ENCODE results near the gene ERC1.
A peak's percentile ranks its signal among the peaks of the same experiment; 100 is the strongest.
"Not testable (repeated sequence)": the region's sequence is repeated elsewhere in the genome, so short reads cannot be mapped to it uniquely, and the experiment has no call there.

The ERC1 gene

DNA sequence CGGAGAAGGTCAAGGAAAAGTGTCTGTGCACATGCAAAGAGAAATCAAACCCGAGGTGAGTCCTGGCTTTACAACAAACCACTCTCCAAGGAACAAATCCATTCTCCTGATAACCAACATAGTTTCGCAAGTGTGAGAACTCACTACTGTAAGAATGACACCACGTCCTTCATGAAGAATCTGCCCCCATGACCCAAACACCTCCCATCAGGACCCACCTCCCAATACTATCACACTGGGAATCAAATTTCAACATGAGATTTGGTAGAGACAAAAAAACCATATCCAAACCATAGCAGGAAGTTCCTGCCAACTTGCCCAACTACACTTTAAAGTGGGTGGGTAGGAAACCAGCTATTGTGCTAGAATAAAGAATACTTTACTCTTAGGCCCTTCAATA is 2.4 kb upstream of the ERC1 start:
- DNase-seq: no peak

DNA sequence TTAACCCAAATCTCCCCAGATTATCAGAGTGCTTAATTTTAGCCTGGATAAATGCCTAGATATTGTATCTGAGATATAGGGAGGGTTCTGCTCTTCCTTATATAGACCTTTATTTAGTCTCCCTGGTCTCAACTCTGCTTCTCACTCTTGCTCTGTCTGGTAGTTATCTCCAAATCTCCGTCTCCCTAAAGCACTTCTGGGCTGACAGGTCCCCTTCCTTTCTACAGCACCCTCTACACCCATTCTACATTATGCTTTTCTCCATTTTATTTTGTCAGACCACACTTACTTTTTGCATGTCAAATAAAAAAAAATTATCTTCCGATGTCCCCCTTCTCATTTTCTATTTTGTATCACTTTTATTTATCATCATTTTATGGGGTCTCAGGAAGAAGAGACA is 2.0 kb upstream of the ERC1 start:
- no peak for DNase-seq

DNA sequence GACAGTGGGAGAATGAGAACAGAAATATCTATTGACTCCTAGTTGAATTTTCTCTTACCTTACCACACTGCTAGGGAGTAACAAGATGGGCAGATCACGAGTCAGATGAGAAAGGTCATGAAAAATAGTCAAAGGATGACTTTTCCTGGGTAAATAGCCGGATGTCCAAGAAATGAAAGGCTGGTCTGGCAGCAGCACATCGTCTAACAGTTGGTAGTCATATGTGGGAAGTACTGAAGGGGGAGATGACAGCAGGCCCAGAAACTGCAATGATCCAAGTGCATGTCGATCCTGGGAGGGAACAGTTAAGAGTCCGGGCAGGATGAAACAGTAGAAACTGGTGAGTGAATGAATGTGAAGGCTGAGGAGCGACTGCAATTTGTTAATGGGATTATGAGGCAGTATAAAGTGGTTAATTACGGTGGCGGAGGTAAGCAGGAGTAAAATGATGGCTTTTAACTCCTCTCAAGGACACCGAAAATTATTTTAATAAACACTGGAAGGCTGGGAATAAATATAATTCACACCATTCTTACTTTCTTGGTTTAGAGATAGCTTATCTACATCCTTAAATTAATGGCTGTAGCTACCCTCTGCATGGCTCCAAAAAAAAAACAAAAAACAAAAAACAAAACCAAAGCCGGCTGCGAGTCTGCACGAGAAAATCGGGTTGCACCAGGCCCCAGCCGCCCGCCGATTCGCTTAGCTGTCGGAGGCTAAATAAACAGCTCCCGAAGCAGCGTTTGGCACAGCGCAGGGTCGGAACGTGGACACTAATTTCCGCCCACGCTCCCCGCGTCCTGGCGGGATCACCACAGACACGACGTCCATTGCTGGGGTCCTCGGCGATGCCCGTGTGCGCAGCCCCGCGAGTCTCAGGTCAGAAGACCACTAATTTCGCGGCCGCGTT is 1.0 kb upstream of the ERC1 start:
- peak; percentile 72 for DNase-seq

DNA sequence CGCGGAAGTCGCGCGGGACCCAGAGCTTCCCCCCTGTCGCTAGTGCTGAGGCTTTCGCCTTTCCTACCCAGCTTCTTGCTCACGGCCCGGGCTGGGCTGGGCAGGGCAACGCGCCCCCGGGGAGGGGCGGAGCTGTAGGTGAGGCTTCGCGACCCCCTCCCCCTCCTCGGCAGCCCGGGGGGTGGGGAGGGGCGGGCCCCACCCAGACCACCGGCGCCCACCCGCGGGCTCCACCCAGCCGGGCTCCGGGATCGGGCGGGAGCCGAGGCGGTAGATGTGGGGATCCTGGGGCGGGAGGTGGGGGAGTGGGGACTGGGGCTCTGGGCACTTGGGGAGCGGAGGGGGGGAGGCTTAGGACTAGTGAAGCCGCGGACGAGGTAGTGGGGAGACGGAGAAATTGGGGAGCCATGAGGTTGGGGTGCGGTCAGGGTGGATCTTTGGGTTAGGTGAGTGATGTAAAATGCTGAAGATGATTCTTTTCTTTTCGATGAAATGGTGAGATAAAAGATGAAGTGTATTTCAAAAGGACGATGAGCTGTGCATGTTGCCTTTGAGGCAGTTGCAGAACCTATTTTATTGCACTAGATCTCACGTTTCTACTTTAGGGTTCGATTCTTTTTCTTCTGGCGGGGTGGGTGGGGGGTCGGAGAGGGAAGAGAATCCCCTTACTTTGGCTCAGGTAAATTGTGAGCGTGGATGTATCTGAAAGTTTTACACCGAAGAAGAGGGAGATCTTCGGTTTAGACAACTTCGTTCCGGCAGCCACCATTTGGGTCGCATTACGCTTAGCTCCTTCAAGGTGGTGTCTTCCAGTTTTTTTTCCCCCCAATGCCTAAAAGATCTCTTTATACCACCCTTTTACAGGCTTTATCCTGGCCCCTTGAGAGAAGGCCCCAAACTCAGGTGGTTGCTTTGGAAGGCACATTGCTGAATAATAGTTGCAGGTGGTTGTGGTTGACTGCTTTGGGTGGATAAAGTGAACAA is 619 bp downstream of the ERC1 start:
- DNase-seq: no peak

DNA sequence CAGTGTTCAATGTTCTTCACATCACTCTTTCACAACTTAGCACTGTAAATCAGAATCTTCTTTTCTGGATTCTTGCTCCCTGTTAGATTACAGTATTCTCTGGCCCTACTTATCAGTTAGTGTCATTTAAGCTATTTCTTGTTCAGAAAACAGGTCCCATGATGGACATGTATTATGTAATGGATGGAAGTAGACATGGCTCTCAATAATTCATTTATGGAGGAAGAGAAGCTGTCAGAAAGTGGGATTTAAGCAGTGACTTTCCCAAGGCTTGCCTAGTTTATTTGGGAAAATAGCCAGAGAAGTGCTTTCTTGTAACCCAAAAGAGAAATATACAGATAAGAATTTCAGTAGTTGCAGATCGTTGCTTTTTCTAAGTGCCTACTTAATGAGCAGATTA is 1.6 kb downstream of the ERC1 start:
- no peak for DNase-seq

DNA sequence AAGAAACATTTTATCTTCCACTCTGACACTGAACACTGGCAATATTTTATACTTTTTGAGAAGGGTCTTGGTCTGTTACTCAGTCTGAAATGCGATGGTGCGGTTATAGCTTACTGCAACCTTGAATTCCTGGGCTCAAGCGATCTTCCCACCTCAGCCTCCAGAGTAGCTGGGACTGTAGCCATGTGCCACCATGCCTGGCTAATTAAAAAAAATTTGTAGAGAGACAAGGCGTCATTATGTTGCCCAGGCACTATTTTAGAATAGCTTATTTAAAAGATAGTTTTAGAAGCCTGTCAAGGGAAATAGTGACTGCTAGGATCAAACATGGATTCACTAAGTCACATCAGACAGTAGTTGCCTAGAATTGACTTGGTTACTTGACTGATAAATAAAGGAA is 5.9 kb downstream of the ERC1 start:
- no peak for DNase-seq

DNA sequence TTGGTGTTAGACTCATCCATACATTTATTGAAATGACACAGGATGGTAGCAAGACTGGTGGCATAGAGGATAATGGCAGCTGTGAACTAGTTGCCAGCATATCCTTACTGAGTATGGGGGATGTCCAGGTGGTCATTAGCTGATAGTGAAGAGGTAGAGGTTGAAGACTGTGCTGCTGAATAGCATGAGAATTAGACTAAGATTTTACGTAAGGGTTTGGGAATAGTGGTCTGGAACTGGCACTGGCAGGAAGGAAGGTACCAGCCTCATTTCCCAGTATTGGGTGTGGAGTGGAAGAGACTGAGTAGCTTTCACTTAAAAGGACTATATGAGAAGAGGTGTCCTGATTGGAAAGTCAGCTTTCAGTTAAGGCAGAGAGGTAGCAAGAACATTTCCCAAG is 6.5 kb downstream of the ERC1 start:
- DNase-seq: no peak

DNA sequence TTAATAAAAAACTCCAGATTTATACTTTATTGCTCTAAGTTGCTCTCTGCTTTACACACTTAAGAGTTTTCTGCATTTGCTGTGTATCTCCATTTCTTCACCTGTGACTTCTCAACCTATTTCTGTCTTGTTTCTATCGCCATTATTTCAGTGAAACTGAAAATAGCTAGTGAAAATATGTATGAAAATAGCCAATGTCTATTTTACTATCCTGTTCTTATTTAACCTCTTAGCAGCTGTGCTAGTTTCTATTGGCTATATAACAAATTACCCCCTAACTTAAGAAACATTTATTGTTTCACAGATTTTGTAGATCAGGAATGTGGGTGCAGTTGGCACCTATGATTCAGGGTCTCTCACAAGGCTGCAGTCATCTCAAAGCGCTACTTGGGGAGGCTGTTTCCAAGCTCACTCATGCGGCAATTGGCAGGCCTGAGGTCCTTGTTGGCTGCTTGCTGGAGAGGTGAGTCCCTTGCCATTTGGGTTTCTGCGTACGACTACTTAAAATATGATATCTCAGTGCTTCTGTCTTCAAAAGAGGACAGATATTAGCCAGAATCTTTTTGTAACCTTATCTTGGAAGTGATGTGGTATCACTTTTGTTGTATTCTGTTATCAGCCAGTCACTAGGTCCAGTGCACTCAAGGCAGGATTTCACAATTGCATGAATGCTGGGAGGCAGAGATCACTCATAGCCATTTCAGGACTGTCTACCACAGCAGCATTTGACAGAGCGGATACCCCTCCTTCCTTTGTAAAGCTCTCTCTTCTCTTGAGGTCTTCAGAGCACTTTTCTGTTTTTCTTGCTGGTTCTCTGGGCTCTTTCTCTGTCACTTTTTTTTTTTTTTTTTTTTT is 7.2 kb downstream of the ERC1 start:
- DNase-seq: no peak

DNA sequence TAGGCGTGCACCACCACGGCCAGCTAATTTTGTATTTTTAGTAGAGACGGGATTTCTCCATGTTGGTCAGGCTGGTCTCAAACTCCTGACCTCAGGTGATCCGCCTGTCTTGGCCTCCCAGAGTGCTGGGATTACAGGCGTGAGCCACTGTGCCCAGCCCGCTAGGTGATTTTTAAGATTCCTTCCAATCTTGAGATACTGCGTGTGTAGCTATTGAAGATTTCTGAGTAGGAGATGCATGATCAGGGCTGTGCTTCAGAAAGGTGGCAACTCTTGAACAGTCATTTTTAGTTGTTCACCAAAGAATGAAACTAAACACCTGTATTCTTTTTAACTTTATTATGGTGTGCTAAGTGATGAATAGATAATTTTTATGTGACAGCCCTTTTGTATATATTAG is 8.7 kb downstream of the ERC1 start:
- not testable (repeated sequence) for DNase-seq

DNA sequence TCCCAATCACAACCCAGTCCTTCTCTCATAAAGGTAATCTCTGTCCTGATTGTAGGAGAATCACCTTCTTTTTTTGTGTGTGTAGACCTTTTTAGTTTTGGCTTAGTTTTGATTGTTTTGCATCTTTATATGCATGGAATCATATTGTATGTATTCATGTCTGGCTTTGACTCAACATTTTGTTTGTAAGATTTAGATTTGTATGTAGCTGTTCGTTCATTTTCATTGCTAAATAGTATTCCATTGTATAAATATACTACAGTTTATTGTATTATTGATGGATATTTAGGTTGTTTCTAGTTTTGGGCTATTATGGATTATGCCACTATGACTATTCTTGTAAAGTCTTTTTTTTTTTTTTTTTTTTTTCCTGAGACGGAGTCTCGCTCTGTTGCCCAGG is 10.5 kb downstream of the ERC1 start:
- no peak for DNase-seq

DNA sequence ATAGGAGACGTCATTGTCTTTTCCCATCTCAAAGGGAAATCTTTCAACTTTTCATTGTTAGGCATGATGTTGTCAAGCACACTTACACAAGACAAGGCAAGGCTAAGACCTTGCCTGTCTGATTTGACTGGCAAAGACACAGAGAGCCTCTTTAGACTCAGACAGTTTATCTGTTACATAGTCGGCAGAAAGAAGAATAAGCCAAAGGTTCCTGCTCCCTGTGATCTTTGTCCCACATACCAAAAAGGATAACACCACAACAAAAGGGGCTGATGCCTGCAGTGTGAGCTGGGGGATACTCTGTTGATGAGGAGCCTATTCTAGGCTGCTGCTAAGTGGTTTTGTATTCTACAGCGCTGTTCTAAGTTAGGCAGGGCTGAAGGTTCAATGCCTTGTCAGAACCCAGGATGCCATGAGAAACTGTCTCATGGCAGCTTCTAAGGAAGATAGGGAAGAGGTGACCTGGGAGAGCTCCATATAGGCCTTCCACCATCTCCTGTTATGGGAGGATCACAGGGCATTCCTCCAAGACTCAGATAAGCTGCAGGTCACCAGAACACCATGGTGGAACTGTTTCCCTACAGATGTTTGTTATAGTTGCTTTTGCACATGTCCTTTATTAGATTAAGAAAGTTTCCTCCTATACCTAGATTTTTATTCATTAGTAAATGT is 12.7 kb downstream of the ERC1 start:
- DNase-seq: no peak

DNA sequence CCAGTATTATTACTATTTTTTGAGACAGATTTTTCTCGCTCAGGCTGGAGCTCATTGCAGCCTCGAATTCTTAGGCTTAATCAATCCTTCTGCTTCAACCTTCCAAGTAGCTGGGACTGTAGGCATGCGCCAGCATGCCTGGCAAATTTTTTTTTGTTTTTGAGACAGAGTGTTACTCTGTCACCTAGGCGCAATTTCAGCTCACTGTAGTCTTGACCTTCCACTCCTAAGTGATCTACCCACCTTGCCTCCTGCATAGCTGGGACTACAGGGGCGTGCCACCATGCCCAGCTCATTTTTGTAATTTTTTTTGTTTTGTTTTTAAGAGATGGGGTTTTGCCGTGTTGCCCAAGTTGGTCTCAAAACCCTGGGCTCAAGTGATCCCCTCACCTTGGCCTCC is 15.2 kb downstream of the ERC1 start:
- no peak for DNase-seq

DNA sequence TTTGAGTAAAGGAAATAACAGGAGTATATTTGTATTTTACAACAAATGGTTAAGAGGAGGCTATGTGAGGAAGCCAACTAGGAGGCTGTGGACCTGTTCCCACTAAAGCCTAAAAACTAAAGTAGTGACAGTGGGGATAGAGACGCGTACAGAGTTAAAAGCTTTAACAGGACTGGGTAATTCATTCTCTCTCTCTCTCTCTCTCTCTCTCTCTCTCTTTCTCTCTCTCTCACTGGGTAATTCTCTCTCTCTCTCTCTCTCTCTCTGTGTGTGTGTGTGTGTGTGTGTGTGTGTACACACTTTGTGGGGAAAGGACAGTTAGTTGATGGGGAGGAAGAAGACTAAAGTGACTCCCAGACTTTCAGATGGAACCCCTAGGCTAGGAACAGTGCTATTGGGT is 16.3 kb downstream of the ERC1 start:
- no peak for DNase-seq

DNA sequence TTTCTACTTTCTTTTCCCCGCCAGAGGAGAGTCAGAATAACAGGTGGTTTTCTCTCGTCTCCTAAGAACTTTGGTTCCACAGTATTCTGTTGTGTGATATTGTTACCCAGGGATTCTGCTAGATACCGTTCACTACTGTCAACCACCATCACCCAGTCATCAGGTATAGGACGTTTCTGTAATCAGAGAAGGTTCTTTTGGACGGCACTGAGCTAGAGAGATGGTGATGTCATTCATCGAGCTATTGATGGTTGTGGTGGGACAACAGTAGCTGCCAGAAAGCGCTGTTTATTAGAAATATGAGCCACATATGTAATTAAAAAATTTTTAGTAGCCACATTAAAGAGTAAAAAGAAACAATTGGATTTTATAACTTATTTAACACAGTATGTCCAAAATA is 17.0 kb downstream of the ERC1 start:
- no peak for DNase-seq

DNA sequence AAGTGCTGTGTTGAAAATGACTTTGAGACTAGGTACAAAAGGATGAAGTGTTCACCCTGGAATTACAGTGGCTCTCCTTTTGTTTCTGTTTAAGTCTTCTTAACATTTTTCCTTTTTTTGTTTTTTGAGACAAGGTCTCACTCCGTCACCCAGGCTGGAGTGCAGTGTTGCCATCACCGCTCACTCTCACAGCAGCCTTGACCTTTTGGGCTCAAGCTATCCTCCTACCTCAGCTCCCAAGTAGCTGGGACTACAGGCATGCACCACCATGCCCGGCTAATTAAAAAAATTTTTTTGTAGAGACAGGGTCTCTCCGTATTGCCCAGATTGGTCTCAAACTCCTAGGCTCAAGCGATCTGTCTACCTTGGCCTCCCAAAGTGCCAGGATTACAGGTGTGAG is 20.1 kb downstream of the ERC1 start:
- DNase-seq: no peak

DNA sequence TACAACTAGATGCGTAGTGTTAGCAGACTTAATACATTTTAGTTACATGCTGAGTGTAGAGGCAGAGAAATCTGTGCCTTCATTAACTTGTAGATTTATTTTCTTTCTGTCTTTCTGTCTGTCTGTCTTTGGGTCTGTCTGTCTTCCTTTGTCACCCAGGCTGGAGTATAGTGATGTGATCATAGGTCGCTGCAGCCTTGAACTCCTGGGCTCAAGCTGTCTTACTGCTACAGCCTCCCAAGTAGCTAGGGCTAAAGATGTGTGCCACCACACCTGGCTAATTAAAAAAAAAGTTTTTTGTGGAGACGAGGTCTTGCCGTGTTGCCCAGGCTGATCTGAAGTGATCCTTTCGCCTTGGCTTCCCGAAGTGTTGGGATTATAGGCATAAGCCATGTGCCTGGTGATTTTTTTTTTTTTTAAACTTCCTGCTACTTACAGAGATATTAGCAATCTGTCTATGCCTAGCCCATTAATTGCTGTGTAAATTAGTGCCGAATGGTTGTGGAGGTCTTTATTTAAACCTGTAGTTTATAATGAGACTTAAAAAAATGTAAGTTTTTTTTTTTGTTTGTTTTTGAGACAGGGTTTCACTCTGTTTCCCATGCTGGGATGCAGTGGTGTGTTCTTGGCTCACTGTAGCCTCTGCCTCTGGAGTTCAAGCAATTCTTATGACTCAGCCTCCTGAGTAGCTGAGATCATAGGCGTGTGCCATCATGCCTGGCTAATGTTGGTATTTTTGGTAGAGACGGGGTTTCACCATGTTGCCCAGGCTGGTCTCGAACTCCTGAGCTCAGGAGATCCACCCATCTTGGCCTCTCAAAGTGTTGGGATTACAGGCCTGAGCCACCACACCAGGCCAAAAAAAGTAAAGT is 22.8 kb downstream of the ERC1 start:
- DNase-seq: peak; percentile 72

DNA sequence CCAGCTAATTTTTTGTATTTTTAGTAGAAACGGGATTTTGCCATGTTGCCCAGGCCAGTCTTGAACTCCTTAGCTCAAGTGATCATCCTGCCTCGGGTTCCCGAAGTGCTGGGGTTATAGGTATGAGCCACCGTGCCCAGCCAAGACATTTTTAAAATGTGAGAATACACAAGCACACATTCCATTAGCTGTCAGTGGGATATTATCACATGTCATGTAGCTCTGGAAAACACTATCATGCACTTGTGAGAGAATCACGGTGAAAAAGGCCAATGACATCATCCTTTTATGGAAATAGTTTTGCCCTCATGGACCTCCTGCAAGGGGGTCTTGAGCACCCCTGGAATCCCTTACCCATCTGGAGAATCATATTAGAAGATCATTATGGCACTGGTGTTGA is 28.3 kb downstream of the ERC1 start:
- no peak for DNase-seq

DNA sequence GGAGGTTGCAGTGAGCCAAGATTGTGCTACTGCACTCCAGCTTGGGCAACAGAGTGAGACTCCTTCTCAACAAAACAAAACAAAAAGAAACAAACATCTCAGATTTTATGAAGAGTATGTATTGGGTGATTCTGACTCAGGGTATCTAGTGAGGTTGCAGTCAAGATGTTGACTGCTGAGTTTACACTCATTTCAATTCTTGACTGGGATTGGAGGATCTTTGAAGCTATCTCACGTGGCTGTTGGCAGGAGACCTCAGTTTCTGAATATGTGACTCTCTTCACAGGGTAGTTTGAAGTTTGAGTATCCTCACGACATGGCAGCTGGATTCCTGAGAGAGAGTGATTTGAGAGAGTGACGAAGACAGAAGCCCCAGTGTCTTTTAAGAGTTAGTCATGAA is 29.4 kb downstream of the ERC1 start:
- no peak for DNase-seq

DNA sequence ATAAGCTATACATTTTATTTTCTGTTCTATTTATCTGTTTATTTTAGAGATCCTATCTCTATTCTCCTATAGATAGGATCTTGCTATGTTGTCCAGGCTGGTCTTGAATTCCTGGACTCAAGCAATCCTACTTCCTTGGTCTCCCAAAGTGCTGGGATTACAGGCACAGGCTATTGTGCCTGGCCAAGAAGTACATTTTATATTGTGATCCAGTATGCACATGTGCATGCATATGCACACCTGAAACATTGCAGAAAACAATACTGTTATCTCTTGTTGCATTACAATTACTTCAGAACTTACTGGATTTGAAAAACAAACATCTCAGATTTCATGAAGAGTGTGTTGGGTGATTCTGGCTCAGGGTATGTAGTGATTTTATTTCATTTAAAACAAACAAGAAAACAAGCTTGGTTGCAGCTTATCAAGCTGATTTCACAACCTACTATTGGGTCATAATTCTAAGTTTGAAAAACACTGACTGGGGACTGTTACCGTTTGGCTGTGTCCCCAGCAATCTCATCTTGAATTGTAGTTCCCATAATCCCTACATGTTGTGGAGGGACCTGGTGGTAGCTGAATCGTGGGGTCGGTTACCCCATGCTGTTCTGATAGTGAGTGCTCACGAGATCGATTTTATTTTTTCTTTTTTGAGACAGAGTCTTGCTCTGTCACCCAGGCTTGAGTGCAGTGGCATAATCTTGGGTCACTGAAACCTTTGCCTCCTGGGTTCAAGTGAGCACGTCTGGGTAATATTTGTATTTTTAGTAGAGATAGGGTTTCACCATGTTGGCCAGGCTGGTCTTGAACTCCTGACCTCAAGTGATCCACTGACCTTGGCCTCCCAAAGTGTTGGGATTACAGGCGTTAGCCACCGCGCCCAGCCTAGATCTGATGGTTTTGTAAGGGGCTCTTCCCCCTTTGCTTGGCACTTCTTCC is 31.3 kb downstream of the ERC1 start:
- no peak for DNase-seq

DNA sequence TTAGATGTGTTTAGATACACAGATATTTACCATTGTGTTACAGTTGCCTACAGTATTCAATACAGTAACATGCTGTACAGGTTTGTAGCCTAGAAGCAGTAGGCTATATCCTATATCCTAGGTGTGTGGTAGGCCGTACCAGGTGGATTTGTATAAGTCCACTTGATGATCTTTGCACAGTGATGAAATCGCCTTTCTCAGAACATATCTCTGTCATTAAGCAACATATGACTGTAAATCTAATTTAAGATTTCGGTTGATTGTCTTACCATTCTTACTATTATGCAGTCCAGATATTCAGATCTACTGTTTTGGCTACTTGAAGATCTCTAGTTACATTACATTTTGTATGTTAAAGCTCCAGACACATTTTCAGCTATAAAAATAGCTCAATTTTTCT is 39.8 kb downstream of the ERC1 start:
- DNase-seq: no peak
